Measurements from ENCODE around the gene TIMM10B.

Gene TIMM10B

GRCh38 chr11:6448574-6448973, 32.7 kb upstream of the TIMM10B start:
- H3K36me3 ChIP-seq (ENCODE audit: control insufficient read depth in 1 of 2, insufficient read depth in 2 of 2, low read length in 2 of 2) = peaks cover 29 to 50% of the 10 kb centered on the region in 2 donors
- H3K4me3 ChIP-seq (ENCODE audit: low read depth in 1 of 2, low read length in 2 of 2) = no peak overlapping the region
- H3K4me1 ChIP-seq (ENCODE audit: control insufficient read depth in 1 of 2, insufficient read depth in 2 of 2, low read length in 2 of 2) = no peaks in the 10 kb centered on the region
- no peak overlapping the region for H3K27ac ChIP-seq (ENCODE audit: low read depth, low read length)
- no peak overlapping the region for H3K9ac ChIP-seq (ENCODE audit: low read depth in 1 of 2, low read length in 2 of 2)
- H3K27me3 ChIP-seq (ENCODE audit: control insufficient read depth in 1 of 2, insufficient read depth in 2 of 2, low read length in 2 of 2) = no peaks in the 10 kb centered on the region
- no peaks in the 10 kb centered on the region for H3K9me3 ChIP-seq (ENCODE audit: control insufficient read depth in 1 of 2, low read length in 2 of 2)

GRCh38 chr11:6452219-6452618, 29.1 kb upstream of the TIMM10B start:
- no peak overlapping the region for H3K27ac ChIP-seq (ENCODE audit: low read depth, low read length)
- no peaks in the 10 kb centered on the region for H3K9me3 ChIP-seq (ENCODE audit: control insufficient read depth in 1 of 2, low read length in 2 of 2)
- H3K36me3 ChIP-seq (ENCODE audit: control insufficient read depth in 1 of 2, insufficient read depth in 2 of 2, low read length in 2 of 2) = peaks cover 54 to 83% of the 10 kb centered on the region in 2 donors
- H3K4me1 ChIP-seq (ENCODE audit: control insufficient read depth in 1 of 2, insufficient read depth in 2 of 2, low read length in 2 of 2) = no peaks in the 10 kb centered on the region
- H3K27me3 ChIP-seq (ENCODE audit: control insufficient read depth in 1 of 2, insufficient read depth in 2 of 2, low read length in 2 of 2) = no peaks in the 10 kb centered on the region
- no peak overlapping the region for H3K9ac ChIP-seq (ENCODE audit: low read depth in 1 of 2, low read length in 2 of 2)
- no peak overlapping the region for H3K4me3 ChIP-seq (ENCODE audit: low read depth in 1 of 2, low read length in 2 of 2)

DNA sequence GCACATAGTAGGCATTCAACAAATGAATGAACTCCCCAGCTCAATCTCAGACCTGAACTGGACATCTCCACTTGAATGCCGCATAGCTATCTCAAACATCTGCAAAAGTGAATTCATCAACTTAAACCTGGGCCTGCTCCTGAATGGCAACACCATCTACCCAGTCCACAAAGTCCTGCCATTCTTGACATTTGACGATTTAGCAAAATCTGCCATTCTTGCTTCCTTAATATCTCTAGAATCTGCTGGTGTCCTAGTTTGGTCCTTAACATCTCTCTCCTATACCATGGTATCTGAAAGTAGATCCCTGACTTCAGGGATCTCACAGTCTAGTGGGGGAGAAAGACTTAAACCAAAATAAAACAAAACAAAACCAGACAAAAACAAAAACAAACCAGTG, 28.1 kb upstream of the TIMM10B start:
- Histone ChIP-seq H3K27me3 (ENCODE audit: control insufficient read depth in 1 of 2, insufficient read depth in 2 of 2, low read length in 2 of 2) (no peaks in the 10 kb centered on the region), H3K4me1 (ENCODE audit: control insufficient read depth in 1 of 2, insufficient read depth in 2 of 2, low read length in 2 of 2) (no peaks in the 10 kb centered on the region), H3K27ac (ENCODE audit: low read depth, low read length) (no peak overlapping the region), H3K36me3 (ENCODE audit: control insufficient read depth in 1 of 2, insufficient read depth in 2 of 2, low read length in 2 of 2) (peaks cover 57 to 92% of the 10 kb centered on the region in 2 donors), H3K9me3 (ENCODE audit: control insufficient read depth in 1 of 2, low read length in 2 of 2) (no peaks in the 10 kb centered on the region), H3K4me3 (ENCODE audit: low read depth in 1 of 2, low read length in 2 of 2) (no peak overlapping the region), H3K9ac (ENCODE audit: low read depth in 1 of 2, low read length in 2 of 2) (no peak overlapping the region)

DNA sequence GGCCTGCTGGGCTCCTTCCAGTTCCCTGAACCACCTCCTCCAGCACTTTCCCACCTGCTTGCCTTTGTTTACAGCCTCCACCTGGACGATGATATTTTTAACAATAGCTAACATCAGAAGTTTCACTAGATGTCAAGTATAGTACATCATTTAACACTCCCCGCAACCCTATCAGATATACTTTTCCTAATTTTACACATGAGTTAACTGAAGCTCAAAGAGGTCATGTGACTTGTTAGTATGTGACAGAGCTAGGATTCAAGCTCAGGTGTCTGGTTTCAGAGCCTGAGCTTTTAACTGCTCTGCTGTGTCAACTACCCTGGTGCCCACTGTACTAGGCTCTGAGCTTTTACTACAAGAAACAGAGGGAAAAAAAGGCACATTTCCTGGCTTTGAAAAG, 26.2 kb upstream of the TIMM10B start:
- Histone ChIP-seq H3K4me3 (ENCODE audit: low read depth in 1 of 2, low read length in 2 of 2) (no peak overlapping the region), H3K36me3 (ENCODE audit: control insufficient read depth in 1 of 2, insufficient read depth in 2 of 2, low read length in 2 of 2) (peaks cover 48 to 84% of the 10 kb centered on the region in 2 donors), H3K27ac (ENCODE audit: low read depth, low read length) (no peak overlapping the region), H3K9ac (ENCODE audit: low read depth in 1 of 2, low read length in 2 of 2) (no peak overlapping the region), H3K4me1 (ENCODE audit: control insufficient read depth in 1 of 2, insufficient read depth in 2 of 2, low read length in 2 of 2) (peaks cover 17 to 18% of the 10 kb centered on the region in 2 donors), H3K9me3 (ENCODE audit: control insufficient read depth in 1 of 2, low read length in 2 of 2) (no peaks in the 10 kb centered on the region), H3K27me3 (ENCODE audit: control insufficient read depth in 1 of 2, insufficient read depth in 2 of 2, low read length in 2 of 2) (no peaks in the 10 kb centered on the region)

DNA sequence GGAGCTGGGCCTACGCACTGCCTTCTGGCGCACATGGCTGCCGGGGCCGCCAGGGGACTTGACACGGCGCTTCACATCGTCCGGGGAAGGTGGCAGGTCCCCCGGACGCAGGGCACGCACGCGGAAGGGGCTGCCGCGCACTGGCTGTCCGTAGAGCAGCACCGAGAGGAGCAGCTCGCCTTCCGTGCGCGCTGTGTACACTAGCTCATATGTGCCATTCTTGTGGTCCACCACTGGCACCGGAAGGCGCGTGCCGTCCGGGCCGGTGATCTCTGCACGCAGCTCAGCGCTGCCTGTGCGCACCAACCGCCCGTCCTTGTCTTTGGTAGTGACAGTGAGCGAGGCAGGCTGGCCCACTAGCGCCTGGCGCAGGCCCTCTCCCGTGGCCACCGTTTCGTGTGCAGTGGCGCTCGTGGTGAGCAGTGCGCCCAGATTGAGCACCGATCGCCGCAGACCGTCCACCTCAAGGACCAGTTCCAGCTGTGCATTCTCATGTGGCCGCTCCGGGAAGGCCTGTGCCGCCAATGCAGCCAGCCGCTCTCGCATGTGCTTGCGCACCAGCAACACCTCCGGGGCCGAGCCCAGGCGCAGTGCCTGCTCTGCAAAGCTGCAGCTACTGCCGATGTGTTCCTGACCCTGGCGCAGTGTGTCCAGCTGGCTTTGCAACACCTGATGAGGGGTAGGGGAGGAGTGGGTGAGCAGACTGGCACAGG, 24.8 kb upstream of the TIMM10B start:
- Histone ChIP-seq H3K27me3 (ENCODE audit: control insufficient read depth in 1 of 2, insufficient read depth in 2 of 2, low read length in 2 of 2) (no peaks in the 10 kb centered on the region), H3K4me1 (ENCODE audit: control insufficient read depth in 1 of 2, insufficient read depth in 2 of 2, low read length in 2 of 2) (peaks cover 18 to 20% of the 10 kb centered on the region in 2 donors), H3K9me3 (ENCODE audit: control insufficient read depth in 1 of 2, low read length in 2 of 2) (no peaks in the 10 kb centered on the region), H3K27ac (ENCODE audit: low read depth, low read length) (no peak overlapping the region), H3K4me3 (ENCODE audit: low read depth in 1 of 2, low read length in 2 of 2) (no peak overlapping the region), H3K9ac (ENCODE audit: low read depth in 1 of 2, low read length in 2 of 2) (no peak overlapping the region), H3K36me3 (ENCODE audit: control insufficient read depth in 1 of 2, insufficient read depth in 2 of 2, low read length in 2 of 2) (peaks cover 35 to 80% of the 10 kb centered on the region in 2 donors)

DNA sequence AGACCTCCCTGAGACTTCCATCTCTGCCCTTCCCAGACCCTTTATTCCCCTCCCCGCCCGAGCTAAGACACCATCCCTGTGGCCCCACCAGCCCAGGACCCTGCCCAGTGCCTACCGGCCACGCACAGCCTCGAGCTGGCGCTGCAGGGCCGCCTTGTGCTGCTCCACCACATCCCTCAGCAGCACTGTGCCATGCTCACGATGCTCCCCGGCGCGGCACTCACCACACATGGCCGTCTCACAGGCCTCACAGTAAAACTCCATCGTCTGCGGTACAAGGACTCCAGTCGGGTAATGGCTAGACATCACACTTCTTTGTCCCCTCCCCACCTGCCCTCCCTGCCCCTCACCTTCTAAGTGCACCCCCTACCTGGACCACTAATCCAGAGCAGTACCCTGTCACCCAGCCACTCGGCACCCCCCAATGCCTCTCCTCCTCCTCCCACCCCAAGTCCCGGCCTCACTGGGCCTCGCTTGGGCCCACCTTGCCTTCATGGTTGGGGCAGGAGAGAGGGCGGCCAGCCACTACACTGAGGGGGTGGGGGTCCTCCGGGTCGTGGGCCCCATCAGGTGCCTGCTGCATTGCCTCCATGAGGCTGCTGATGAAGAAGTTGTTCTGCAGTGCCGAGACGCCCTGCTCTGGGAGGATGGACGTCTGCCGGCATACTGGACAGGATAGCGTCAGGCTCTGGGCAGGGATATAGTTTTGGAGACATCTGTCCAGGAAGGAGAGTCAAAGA, 23.6 kb upstream of the TIMM10B start:
- no peaks in the 10 kb centered on the region for H3K27me3 ChIP-seq (ENCODE audit: control insufficient read depth in 1 of 2, insufficient read depth in 2 of 2, low read length in 2 of 2)
- H3K4me3 ChIP-seq (ENCODE audit: low read depth in 1 of 2, low read length in 2 of 2) = no peak overlapping the region
- peaks cover 32 to 73% of the 10 kb centered on the region in 2 donors for H3K36me3 ChIP-seq (ENCODE audit: control insufficient read depth in 1 of 2, insufficient read depth in 2 of 2, low read length in 2 of 2)
- no peak overlapping the region for H3K27ac ChIP-seq (ENCODE audit: low read depth, low read length)
- H3K9me3 ChIP-seq (ENCODE audit: control insufficient read depth in 1 of 2, low read length in 2 of 2) = no peaks in the 10 kb centered on the region
- H3K4me1 ChIP-seq (ENCODE audit: control insufficient read depth in 1 of 2, insufficient read depth in 2 of 2, low read length in 2 of 2) = peaks cover 18 to 20% of the 10 kb centered on the region in 2 donors
- no peak overlapping the region for H3K9ac ChIP-seq (ENCODE audit: low read depth in 1 of 2, low read length in 2 of 2)

DNA sequence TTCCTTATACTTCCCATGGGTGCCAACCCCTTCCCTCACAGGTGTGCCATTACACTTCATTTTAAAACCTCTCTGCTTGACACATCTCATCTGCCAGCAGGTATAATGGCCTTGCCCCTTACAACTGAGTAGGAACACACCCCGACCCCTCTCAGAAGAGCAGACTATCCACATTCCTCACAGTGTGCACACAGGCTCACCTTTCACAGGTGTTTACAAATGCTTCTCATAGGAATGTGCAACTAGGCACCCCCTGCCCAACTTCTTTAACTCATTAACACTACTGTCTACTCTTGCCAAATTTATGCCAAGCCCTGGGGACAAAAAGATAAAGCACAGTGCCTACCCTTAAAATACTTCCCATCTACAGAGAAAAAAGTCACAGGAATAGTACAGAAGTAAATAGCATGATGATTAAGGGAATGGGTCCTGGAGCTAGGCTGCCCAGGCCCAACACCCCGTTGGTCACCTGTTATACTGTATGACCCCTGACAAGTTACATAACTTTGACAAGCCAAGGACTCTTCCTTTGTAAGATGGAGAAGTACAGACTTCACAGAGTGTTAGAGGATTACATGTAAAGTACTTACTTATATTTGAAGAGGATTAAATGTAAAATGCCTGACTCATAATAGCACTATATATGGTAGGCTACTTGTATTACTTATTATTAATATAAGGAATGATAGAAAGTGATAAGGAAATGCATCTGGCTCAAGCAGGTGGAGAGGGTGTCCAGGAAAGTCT, 22.8 kb upstream of the TIMM10B start:
- H3K4me1 ChIP-seq (ENCODE audit: control insufficient read depth in 1 of 2, insufficient read depth in 2 of 2, low read length in 2 of 2) = peaks cover 20% of the 10 kb centered on the region in 2 donors
- H3K9ac ChIP-seq (ENCODE audit: low read depth in 1 of 2, low read length in 2 of 2) = no peak overlapping the region
- no peaks in the 10 kb centered on the region for H3K9me3 ChIP-seq (ENCODE audit: control insufficient read depth in 1 of 2, low read length in 2 of 2)
- H3K36me3 ChIP-seq (ENCODE audit: control insufficient read depth in 1 of 2, insufficient read depth in 2 of 2, low read length in 2 of 2) = peaks cover 31 to 68% of the 10 kb centered on the region in 2 donors
- no peak overlapping the region for H3K4me3 ChIP-seq (ENCODE audit: low read depth in 1 of 2, low read length in 2 of 2)
- H3K27ac ChIP-seq (ENCODE audit: low read depth, low read length) = no peak overlapping the region
- no peaks in the 10 kb centered on the region for H3K27me3 ChIP-seq (ENCODE audit: control insufficient read depth in 1 of 2, insufficient read depth in 2 of 2, low read length in 2 of 2)

DNA sequence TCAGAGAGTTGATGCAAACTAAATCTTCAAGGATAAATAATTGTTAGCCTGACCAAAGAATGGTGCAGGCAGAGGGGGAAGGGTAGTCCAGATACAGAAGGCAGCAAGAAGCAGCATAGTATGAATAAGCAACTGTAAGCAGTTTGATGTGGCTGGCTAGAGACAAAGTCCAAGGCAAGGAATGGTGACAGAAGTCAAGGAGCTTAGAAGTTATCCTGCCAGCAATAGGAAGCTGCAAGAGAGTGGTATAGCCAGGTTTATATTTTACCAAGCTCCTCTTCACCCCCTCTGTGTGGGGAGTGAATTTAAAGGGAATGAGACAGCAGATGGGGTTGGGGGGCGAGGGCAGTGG, 22.2 kb upstream of the TIMM10B start:
- Histone ChIP-seq H3K4me1 (ENCODE audit: control insufficient read depth in 1 of 2, insufficient read depth in 2 of 2, low read length in 2 of 2) (peaks cover 20 to 23% of the 10 kb centered on the region in 2 donors), H3K27ac (ENCODE audit: low read depth, low read length) (no peak overlapping the region), H3K9ac (ENCODE audit: low read depth in 1 of 2, low read length in 2 of 2) (no peak overlapping the region), H3K4me3 (ENCODE audit: low read depth in 1 of 2, low read length in 2 of 2) (no peak overlapping the region), H3K36me3 (ENCODE audit: control insufficient read depth in 1 of 2, insufficient read depth in 2 of 2, low read length in 2 of 2) (peaks cover 36 to 68% of the 10 kb centered on the region in 2 donors), H3K9me3 (ENCODE audit: control insufficient read depth in 1 of 2, low read length in 2 of 2) (no peaks in the 10 kb centered on the region), H3K27me3 (ENCODE audit: control insufficient read depth in 1 of 2, insufficient read depth in 2 of 2, low read length in 2 of 2) (no peaks in the 10 kb centered on the region)

GRCh38 chr11:6468712-6469495, 12.4 kb upstream of the TIMM10B start:
- Histone ChIP-seq H3K27ac (ENCODE audit: low read depth, low read length) (no peak overlapping the region), H3K9me3 (ENCODE audit: control insufficient read depth in 1 of 2, low read length in 2 of 2) (no peaks in the 10 kb centered on the region), H3K4me3 (ENCODE audit: low read depth in 1 of 2, low read length in 2 of 2) (peak overlapping the region; percentile 21 to 26), H3K9ac (ENCODE audit: low read depth in 1 of 2, low read length in 2 of 2) (peak overlapping the region in 1 of 2 donors; percentile 22), H3K36me3 (ENCODE audit: control insufficient read depth in 1 of 2, insufficient read depth in 2 of 2, low read length in 2 of 2) (peaks cover 6% of the 10 kb centered on the region in 2 donors), H3K4me1 (ENCODE audit: control insufficient read depth in 1 of 2, insufficient read depth in 2 of 2, low read length in 2 of 2) (peaks cover 35 to 42% of the 10 kb centered on the region in 2 donors), H3K27me3 (ENCODE audit: control insufficient read depth in 1 of 2, insufficient read depth in 2 of 2, low read length in 2 of 2) (no peaks in the 10 kb centered on the region)
